C4-2B (cell line): ENCODE results near the gene POLR2F.

Source experiments
- ZFX ChIP-seq: fragments of 450-650 bp; IDR thresholded peaks from 2 replicates; pipeline ENCODE4 v1.6.1; 2017
- TF ChIP-seq, protein P1 (sequence below): fragments of 450-650 bp; conservative IDR thresholded peaks from 2 replicates; pipeline ENCODE4 v1.5.1; 2017; ENCODE audit warnings: mild to moderate bottlenecking

DNA sequence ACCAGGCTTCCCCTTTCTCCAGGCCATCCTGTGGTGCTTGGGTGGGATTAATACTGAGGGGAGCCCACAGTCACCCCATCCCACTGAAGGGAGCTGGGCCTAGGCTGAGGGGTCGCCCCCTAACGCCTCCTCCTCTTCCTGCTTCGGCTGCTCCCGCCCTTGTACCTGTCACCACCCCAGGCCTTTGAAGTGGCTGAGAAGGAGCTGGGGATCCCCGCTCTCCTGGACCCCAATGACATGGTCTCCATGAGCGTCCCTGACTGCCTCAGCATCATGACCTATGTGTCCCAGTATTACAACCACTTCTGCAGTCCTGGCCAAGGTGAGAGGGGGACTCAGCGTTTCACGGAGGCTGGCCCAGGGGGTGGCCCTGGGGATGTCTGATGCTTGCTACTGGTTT lies 41.3 kb upstream of the POLR2F start:
- TF ChIP-seq, protein P1, sequence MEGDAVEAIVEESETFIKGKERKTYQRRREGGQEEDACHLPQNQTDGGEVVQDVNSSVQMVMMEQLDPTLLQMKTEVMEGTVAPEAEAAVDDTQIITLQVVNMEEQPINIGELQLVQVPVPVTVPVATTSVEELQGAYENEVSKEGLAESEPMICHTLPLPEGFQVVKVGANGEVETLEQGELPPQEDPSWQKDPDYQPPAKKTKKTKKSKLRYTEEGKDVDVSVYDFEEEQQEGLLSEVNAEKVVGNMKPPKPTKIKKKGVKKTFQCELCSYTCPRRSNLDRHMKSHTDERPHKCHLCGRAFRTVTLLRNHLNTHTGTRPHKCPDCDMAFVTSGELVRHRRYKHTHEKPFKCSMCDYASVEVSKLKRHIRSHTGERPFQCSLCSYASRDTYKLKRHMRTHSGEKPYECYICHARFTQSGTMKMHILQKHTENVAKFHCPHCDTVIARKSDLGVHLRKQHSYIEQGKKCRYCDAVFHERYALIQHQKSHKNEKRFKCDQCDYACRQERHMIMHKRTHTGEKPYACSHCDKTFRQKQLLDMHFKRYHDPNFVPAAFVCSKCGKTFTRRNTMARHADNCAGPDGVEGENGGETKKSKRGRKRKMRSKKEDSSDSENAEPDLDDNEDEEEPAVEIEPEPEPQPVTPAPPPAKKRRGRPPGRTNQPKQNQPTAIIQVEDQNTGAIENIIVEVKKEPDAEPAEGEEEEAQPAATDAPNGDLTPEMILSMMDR, result no peak
- no peak for TF ChIP-seq ZFX
